GM21576 (cell line): ENCODE results near the gene SPO11.

ENCODE experiments used
- ATAC-seq: cut with Tn5 transposase; IDR thresholded peaks from one replicate; pipeline ENCODE4 v1.9.1; 2021; ENCODE audit warnings: mild to moderate bottlenecking, moderate library complexity; ENCODE audit not compliant: unreplicated experiment

Gene SPO11, protein sequence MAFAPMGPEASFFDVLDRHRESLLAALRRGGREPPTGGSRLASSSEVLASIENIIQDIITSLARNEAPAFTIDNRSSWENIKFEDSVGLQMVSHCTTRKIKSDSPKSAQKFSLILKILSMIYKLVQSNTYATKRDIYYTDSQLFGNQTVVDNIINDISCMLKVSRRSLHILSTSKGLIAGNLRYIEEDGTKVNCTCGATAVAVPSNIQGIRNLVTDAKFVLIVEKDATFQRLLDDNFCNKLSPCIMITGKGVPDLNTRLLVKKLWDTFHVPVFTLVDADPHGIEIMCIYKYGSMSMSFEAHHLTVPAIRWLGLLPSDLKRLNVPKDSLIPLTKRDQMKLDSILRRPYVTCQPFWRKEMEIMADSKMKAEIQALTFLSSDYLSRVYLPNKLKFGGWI

DNA sequence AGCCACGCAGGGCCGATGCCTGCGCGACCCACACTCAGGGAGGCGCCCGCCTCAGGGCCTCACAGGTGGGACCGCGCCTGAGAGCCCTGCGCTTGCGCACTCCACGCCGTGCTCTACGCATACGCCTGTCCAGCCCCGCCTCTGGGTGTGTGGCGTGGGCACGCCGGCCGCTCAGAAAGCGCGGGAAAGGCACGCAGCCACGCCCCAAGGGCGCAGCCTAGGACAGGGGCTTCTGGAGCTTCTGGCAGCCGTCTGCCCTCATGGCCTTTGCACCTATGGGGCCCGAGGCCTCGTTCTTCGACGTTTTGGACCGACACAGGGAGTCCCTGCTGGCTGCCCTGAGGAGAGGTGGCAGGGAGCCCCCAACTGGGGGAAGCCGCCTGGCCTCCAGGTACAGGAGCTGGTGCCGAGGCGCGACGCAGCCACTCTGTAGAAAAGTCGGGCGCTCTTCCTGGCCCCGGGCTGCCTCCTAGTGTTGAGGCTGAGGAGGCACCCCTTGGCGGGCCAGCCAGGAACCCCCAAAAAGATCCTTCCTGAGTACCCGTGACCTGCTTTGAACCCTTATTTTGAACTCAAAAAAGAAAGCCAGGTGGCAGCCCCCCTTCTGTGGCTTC, at the start of gene SPO11:
SPO11 (plus strand) TSS at position 196 of the 614 bp plus-strand sequence; CDS start at position 261, 65 bp downstream.
- no peak for ATAC-seq

DNA sequence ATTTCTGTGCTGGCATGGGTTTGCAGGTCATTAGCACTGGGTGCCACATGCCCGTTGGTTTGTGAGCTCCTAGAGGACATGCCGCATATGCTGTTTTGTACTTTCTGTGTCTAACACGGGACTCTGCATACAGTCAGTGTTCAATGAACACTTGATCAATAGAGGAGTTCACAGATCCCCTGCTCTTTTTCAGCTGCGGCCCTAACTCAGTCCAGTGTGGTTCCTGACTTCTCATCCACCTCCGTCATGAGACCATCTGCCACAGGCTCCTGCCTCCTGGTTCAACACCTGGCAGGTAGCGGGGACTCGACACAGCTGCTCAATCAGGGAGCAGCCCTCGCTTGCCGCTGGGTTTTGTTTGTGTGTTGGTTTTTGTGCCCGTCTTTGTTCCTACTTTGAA, 49.4 kb upstream of the SPO11 start:
- no peak for ATAC-seq

DNA sequence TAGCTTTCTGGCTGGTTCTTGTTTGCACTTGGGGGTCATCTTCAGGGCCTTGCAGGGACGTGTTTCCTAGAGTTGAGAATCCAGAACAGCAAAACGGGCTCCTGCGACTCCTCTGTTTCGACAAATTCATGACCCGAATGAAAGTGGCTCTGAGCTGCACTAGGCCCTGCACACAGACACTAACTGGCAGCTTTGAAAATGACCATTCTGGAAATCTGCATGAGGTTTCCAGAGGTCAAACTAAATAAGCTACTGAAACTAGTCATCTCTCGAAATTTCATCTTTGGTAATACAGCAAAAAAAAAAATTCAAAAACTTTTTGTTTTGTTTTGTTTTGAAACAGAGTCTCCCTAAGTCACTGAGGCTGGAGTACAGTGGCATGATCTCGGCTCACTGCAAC, 47.7 kb upstream of the SPO11 start:
- ATAC-seq: no peak

DNA sequence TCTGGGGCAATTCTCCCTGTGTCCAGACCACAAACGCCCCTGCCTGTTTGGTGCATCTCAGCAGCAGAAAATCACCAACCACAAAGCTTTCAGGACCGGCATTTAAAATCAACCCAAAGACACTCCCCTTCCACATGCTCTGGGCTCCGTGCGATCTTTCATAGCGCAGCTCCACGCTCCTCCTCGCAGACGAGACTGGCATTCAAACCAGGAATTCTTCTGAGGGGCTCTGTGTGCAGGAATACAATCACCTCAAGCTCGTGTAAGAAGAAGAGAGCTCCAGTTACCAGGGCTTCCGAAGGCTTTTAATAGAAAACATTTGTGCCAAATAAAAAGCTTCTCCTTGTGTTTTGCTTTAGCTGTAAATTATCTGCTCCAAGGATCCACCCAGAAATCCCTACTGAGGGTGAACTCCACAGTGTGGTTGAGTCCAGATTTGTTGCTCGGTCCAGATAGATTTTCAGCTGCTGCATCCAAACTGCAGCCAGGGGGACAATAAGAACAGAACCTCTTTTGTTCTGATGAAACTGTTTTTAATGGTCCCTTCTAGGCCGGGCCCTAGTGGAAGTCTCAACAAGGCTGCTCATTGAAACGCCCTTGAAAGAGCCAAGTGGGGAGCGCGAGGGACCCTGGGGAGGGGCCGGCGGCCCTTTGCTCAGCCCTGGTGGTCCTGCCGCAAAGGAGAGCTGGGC, 46.8 kb upstream of the SPO11 start:
- ATAC-seq: no peak

DNA sequence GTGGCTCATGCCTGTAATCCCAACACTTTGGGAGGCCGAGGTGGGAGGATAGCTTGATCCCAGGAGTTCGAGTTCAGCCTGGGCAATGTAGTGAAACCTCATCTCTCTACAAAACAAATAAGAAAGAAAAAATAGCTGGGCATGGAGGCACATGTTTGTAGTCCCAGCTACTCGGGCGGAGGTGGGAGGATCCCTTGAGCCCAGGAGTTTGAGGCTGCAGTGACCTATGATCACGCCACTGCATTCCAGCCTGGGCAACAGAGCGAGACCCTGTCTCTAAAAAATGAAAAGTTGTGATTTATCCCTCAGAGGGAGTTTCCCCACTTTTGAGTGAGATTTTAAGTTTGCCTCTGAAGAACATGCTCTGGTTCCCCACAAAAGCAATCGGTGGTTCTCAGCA, 45.7 kb upstream of the SPO11 start:
- no peak for ATAC-seq

DNA sequence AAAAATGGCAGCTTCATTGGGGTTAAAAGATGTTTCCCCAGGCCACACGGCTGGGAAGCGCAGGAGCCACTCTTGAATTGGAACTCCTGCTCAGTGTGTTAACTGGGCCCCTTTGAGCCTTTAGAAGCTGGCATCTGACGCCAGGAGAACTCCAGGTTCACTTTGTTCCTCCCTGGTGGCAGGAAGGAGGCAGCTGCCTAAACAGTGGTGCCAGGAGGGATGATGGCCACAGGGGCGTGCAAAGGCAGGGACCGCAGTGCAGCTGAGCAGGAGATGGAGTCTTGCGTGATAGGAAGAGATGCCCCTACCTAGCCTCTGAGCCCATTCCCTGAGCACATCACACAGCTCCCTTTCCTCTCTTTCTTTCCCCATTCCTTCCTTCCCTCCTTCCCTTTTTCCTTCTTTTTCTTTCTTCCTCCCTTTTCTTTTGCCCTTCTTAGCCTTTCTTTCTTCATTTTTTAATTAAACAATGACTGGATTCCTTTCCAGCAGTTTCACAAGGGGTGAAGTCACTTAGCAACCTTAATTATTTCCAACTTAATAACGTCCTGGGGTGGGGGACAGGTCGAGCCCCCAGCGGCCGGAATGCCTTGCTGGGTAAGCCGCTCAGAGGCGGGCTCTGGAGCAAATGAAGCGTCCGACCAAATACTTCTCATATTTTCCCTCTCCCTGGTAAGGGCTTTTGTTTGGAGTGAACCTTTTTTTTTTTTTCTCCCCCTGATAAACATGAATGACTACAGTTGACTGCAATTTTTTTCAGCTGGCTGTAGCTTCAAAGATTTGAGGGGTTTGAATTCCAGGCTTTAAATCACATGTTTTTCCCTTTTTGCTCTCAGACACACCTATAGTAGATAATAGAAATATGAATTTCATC, 42.4 kb upstream of the SPO11 start:
- ATAC-seq: no peak

DNA sequence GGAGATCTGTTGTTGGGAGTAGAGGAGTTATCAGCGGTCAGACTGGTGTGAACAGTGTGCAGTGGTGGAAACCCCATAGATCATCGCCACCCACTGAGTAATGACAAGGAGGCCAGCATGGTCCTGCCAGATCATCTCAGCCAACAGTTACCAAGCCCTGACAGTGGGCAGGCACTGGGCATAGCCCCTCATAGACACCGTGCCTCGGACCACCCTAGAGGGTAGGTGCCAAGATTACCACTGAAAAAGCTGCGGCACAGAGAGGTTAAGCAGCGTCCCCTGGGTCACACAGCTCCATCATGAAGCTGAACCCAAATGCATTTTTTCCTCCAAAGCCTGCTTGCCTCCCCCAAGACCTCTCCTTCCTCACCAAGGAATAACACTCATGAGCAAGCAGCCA, 41.7 kb upstream of the SPO11 start:
- no peak for ATAC-seq

DNA sequence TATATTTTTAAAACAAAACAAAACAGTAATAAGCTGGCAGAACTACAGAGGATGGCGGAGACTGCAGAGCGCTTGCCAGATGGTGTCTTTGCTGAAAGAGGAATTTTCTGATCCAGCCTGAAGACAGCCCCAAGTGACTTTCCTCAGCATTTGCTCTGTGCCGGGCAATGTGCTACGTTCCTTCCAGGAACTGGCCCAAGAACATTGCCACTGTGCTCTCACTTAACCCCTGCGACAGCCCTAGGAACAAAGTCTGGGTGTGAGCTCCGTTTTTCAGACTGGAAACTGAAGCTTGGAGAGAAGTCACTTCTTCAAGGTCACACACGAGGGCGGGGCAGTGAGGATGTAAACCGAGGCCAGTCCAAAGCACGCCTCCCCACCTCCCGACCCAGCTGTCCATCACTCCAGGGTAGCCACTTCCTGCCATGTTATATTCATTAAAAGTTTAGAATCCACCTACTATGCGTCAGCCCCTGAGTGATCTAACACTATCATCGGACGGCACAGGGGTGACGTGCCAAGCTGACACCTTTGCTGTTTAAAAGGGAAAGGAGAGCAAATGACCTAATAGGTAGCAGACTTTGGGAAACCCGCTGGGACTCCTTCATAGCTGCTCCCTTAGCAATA, 40.8 kb upstream of the SPO11 start:
- ATAC-seq: no peak

DNA sequence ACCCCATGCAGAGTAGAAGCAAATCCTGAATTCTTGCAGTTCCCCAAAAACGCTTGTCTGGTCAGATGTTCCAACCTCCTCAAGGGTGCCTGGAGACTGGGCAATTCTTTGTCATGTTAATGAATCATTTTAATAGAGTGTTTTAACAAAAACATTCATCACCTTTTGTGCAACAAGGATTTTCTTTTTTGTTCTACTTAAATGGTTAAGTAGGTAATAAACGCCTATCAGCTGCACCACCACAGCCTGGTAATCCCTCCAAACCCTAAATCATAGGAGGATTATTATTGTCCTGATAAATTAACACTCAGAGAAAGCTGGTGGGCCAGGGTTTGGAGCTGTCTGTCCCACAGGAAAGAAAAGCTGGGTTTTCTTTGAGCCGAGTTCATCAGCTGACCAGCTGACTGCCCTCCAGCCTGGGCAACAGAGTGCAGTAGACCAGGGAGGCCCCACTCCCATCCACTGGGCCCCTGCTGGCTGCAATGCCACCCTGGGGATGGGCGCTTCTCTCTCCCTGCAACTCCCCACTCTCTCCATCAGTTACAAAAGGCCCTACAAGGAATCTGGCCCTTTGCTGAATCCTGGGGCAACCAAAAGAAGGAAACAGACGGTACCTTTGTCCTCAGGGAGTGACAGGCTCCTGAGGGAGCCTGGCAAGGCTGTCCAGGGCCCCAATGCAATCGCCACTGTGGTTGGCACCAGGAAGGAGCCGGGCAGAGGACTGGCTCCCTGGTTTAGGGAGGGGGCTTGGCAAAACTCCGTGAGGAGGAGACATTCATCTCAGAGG, 40.0 kb upstream of the SPO11 start:
- ATAC-seq: no peak

DNA sequence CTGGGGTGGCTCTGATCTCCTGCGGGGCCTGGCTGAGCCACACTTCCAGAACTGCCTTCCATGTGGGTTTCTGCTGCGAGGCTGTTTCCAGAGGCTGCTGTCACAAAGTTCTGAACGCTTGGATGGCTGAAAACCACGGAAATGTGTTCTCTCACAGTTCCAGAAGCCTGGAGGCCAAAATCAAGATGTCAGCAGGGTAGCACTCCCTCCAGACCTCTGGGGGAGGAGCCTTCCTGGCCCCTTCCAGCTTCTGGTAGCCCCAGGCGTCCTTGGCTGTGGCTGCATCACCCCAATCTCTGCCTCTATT, 39.5 kb upstream of the SPO11 start:
- ATAC-seq: no peak

DNA sequence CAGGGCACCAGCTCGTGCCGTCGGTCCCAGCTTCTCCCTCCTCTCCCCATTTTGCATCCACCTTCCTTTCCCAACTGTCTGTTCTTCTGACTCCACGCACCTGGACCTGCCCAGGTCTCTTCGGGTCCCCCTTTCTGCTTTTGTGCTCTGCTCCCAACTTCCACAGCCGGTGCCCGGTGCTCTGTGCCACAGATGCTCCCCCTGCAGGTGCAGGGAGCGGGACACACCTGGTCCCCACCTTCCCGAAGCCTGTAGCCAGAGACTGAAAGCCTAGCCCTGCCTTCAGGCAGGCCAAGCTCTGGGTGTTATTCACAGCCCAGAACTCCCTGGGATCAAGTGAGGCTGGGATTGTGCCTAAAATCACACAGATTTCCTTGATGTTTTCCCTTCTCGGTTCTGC, 38.6 kb upstream of the SPO11 start:
- ATAC-seq: no peak

DNA sequence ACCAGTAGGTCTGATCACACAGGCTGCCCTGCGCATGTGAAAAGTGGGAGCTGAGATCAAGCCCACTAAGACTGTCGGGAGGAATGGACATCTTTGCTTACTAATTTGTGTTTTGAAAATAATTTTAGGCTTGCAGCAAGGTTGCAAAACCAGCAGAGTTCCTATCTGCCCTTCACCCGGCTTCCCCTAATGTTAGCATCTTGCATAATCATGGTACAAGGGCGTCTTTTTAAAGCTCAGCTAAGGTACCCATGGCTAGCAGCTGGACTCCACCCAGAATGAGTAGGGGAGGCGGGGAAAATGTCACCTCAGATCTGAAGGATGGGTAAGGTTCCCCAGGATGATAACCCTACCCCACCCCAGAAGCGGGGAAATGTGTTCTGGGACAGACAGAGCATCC, 37.9 kb upstream of the SPO11 start:
- no peak for ATAC-seq

DNA sequence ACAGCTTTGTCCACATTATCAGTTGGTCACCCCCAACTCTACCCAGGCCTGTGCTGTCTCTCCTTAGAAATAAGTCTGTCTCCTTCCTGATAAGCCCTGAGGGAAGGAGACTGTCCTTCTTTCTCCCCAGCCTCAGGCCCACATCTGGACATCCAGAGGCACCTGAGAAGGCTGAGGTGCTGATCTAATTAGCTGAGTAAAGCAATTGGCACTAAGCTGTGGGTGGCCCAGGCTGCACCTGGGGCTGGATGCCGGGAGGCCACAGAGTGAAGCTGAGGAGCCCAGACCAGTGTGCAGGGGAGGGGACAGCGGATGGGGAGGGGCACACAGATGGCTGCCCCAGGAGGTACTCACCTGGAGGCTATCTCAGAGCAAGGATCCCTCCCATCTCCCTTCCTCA, 37.0 kb upstream of the SPO11 start:
- ATAC-seq: no peak

DNA sequence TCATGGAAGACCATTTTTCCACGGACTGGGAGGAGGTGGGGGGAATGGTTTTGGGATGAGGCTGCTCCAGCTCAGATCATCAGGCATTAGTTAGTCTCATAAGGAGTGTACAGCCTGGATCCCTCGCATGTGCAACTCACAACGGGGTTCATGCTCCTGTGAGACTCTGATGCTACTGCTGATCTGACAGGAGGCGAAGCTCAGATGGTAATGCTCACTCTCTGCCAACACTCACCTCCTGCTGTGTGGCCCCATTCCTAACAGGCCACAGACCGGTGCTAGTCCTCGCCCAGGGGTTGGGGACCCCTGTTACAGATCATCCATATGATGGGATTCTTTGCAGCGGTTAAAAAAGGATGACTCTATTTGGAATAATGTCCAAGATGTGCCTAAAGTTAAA, 35.6 kb upstream of the SPO11 start:
- no peak for ATAC-seq

DNA sequence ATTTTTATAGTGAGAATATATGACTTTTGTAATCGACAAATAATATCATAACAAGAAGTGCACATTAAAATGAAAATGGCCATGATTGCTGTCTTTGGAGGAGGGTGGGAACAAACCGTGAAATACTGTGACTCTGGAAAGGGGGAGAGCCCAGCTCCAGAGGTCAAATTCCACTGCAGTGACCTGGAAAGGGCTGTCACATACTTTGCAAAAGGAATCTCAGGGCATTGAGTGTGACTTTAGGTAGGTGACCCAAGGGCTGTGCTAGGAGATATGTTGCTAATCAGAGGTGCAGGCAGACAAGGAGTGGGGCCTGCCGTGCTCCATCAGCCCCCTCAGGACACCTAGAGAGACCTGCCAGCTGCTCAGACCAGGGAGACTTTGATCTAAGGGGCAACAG, 35.1 kb upstream of the SPO11 start:
- ATAC-seq: no peak

DNA sequence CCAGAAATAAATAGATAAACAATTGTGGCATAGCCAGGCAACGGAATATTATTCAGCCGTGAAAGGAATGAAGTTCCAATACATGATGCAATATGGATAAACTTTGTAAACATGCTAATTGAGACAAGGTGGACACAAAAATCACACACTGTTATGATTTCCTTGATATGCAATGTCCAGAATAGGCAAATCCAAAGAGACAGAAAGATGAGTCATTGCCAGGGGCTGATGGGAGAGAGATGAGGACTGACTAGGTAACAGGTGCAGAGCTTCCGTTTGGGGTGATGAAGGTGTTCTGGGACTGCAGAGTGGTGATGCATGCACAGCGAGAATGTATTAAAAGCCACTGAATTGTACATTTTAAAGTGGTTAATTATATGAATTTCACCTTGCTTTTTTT, 31.1 kb upstream of the SPO11 start:
- ATAC-seq: no peak

DNA sequence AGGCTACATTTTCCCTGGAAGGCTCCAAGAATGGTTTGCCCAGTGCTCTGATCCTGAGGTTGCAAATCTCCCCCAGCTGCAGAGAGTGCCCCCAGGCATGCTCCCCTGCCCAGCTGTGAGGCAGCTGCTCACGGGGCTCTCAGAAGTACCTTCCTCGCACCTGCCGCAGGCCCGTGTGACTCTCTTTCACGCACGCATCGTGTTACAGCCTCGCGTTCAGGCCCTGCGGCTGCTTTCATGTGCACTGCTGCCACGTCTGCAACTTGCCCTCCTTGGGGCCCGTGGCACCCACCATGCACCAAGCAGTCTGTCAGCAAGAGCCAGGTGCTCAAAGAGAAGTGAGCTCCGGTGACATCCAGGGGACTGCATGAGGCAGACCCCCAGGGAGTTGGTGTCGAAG, 28.6 kb upstream of the SPO11 start:
- ATAC-seq: no peak

DNA sequence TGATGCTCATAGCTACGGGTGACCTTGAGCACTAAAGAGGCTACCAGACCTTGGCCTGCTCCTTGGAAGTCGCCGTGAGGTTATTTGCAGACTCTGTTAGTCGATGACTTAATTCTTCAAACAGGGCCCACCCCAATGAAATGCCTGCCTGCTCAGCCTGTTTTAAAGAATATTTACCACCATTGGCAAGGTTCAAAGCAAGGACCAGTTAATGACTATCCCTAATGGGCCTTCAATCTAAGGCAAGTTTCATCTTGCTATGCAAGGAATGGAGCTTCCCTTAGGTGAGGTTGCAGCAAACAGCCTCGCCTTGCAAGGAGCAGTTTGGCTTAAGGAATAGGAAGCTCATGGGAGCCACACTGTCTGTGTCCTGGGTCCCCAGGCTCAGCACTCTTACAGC, 22.9 kb upstream of the SPO11 start:
- ATAC-seq: no peak

DNA sequence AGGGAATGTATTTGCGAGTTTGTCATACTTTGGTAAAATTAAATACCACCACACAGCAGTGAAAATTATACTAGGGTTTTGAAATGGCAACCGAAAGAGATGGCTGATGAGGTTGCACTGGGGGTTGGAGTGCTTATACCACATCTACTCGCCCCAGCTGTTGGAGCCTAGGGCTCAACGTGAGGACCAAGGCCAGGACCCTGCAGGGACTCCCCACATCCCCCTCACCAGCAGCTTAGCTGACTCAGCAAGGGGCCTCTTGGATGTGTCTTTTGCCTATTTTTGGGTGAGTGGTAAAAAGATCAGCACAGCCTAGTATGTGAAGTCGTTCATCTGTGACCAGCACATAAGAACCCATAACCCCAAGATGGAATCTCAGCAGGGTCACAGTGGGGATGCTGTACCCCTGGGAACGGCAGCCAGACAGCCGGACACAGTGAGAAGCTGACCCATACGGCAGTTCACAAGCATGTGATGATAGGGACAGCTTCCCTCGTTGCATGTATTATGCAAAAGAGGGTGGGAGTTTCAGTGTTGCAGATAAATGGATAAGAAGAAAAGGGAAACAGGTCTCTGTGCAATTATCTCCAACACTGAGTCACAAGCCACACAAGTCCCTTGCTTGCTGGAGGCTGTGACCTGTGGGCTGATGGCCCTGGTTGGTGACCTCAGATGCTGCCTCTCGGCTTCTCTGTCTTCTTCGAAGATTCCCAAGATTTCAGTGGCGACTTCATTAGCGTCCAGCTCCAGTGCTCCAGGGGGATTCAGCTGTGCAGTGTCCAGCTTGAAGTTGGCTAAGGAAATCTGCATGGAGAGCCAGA, 20.9 kb upstream of the SPO11 start:
- no peak for ATAC-seq
